ENCODE results near the gene SYNC.

GRCh38 chr1:32635508-32636277 is 66.9 kb downstream of the SYNC start:
- no peak for TF ChIP-seq CTCF (IDR thresholded peaks at IDR 0.05)
- TF ChIP-seq POLR2A (IDR thresholded peaks at IDR 0.05), result no peak

Measured in body of pancreas (tissue), 4 donors.